HG03095 (cell line): Measurements from ENCODE around the gene ELMOD3.
"Not testable (repeated sequence)": the region's sequence is repeated elsewhere in the genome, so short reads cannot be mapped to it uniquely, and the experiment has no call there.

ENCODE experiments used
- ATAC-seq: cut with Tn5 transposase; IDR thresholded peaks from one replicate; pipeline ENCODE4 v1.9.1; 2021; ENCODE audit warnings: moderate library complexity; ENCODE audit not compliant: unreplicated experiment

The ELMOD3 gene

DNA sequence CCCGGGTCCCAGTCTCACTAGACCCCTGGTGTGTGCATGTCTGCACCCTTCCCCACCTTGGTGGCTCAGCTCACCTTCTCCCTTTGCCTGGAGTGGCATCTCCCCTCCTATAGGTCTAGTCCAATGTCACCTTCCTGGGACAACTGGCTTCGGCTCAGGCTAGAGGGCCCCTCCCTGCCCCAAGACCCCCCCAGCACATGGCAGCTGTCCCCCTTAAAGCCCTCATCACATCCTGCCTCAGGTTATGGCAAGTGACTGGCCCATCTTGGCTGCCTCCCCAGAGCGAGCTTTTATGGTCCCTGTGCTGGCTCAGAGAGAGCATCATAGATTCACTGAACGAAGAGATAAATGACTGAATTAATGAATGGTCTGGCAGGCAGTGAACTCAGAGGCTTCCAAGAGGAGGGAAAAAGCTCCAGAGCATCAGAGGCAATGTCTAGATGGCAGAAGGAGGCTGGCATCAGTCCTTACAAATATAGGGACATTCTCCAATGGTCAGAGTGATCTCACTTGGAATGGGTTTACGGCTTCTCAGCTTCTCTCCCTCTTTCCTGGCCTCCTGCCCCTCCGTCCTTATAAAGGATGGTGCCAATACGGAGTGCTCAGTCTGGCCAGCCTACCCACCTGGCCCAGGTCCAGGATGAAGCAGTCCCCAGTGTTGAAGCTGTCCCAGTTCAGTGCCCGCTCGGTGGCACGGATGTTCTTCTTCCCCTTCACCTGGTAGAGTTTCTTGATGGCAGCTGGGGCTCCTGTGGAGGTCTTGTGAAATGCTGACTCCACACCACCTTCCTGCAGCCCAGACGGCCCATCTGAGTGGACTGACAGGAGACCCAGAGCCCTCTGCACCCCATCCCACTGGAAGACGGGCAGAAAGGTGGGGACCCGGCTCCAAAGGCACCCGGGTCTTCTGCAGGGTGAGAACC, 46.2 kb downstream of the ELMOD3 start:
- no peak for ATAC-seq

DNA sequence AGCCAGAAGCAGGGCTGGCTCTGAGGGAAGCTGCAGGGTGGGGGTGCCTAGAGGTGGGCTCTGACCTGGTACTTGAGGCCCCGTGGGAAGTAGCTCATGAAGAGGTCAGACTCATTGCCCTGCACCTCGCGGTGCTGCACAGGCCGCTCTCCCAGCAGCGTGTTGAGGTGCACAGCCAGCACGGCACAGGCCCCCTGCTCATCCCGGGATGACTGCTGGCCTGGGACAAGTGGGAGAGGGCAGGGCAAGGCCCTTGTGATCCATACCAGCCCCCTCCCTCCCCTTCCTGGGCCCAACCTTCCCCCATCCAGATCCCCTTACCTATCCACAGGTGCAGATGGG, 46.9 kb downstream of the ELMOD3 start:
- no peak for ATAC-seq

- no peak for ATAC-seq
These were observed 47.3 kb downstream of the ELMOD3 start for GRCh38 chr2:85401844-85402243.

DNA sequence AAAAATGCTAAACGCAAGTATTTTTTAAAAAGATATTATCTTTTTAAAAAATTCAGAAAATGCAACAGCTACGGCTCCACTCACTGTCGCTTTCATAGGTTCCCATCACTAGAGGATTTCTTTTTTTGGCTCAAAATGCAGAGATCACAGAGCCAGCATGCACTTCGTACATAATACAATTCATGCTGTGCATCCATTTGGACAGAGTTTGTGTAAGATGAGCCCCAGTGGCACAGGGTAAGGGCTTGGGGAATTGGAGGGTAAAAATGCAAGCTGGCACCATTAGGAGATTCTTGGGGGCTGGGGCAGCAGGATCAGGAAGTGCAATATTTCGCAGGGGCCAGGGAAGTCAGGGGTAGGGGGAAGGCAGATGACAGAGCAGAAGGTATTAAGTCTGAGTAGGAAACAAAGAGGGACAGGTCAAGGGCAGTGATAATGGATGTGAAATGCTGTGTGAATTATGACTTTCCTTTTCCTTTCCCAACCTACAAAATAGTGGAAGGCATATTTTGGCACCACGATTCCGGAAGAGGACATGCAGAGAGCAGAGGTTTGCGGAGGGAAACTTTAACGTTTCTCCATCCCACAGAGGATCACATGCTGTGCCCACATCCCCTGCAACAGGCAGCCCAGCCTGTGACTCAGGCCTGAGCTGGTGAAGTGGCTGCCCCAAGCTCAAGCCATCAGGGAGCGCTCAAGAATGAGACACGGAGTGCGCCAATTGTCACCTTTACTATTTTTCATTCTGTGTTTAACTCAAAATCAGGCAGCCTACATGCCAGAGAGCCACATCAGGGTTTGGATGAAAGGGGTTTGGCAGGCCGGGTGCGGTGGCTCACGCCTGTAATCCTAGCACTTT, 50.9 kb downstream of the ELMOD3 start:
- ATAC-seq = no peak

DNA sequence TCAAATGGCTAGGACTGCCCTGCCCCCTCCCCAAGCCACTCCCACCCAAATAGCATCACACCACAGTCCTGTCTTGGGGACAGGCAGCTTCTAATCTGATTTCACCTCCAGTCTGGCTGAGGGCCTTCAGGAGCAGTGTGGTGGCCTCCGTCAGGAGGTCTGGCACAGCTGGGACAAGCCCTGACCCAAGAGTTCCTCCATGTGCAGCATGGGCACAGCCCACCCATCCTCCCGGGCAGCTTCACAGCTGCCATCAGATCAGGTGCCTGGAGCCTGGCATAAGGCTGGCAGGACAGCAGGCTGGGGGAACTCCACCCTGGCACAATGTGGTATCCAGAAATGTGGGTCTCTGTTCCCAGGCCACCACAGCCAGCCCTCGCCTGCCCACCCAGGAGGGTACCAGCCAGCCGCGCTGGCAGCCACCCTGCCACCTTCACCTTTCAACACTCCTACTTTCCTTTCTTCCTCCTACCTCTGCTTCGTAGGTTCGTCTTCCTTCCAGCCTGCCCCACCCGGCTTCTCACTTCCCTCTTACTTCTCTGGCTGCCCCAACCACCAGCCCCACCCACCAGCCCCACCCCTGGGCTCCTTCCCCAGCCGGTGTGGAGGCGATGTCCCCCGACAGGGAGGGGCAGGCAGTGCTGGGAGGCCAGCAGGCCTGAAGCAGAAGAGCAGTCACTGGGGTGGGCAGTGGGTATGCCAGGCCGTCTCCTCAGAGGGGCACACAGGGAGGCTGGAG, 55.4 kb downstream of the ELMOD3 start, which contains the start of gene CAPG:
CAPG (minus strand) TSS at position 522 of the 739 bp plus-strand sequence. CDS start 8,221 bp downstream, outside the sequence.
- peak; percentile 76 for ATAC-seq

DNA sequence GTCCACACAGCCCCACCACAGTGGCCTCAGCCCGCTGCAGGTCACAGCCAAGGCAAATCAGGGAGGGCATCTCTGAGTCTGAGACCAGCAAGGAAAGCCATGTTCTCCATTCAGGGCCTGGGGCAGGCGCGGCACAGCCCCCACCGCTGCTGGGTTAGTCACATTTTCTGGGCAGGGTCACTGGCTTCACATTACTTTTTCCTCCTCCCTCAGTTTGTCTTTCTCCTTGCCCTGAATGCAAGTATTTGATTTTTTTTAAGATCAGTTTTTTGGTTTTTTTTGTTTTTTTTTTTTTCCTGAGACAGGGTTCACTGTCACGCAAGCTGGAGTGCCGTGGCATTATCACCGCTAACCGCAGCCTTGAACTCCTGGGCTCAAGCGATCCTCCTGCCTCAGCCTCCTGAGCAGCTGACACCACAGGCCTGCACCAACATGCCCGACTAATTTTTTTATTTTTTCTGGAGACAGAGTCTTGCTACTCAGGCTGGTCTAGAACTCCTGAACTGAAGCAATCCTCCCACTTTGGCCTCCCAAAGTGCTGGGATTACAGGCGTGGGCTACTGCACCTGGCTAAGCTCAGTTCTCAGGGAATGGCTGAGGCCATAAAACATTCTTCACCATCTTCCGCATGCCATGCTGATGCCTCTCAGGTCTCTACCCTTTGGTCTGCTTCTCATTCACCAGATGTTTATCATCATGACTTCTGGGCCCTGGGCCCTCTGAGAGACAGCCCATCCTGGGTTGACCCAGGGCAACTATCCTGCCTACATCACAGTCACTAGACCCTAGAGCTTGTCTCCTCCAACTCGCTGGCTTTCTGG, 56.2 kb downstream of the ELMOD3 start:
- no peak for ATAC-seq

DNA sequence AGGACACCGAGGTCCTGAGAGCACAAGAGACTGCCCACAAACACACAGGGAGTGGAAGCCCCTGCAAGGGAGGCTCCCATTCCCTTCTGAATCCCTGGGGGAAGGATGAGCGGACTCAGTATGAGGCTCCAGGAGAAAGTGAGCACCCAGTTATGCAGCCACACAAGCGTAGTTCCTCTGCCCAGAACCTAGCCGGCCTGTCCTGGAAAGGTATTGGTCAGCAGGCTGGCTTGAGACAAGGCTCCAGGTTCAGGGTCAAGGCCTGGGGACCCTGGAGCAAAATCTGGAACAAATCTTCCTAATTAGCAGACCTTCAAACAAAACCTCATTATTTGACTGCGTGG, 56.8 kb downstream of the ELMOD3 start:
- no peak for ATAC-seq

GRCh38 chr2:85413592-85414420, 59.2 kb downstream of the ELMOD3 start:
- no peak for ATAC-seq

DNA sequence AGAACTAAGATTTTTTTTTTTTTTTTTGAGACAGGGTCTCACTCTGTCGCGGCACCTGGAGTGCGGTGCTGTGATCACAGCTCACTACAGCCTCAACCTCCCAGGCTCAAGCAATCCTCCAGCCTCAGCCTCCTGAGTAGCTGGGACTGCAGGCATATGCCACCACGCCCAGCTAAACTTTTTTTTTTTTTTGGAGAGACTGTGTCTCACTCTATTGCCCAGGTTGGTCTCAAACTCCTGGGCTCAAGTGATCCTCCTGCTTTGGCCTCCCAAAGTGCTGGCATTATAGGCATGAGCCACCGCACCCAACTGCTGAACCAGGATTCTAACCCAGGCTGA, 59.8 kb downstream of the ELMOD3 start:
- not testable (repeated sequence) for ATAC-seq

GRCh38 chr2:85414761-85415553, 60.4 kb downstream of the ELMOD3 start:
- no peak for ATAC-seq

DNA sequence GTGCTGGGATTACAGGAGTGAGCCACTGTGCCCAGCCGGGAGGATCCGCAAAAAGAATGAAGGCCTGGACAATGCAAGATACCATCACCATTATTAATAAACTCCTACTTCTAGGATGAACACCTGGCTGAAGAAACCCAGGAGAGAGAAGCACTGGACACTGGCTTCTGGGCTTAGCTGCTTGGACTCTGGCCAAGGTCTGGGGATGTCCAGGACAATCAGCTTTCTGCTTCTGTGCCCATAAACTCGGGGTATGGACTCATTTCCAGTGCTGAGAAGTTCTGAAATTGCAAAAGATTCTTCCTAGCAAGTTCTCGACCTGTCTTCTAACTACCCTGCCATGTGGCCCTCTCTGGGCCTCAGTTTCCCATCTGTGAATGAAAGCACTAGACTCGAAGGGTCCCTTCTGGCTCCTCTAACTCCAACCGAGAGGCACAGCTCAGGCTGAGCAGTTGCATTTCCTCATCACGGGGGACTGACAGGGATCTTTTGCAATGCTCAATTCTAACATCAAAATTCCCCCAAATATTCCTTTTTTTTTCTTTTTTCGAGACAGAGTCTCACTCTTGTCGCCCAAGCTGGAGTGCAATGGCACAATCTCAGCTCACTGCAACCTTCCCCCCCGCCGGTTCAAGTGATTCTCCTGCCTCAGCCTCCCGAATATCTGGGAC, 61.5 kb downstream of the ELMOD3 start:
- no peak for ATAC-seq

- ATAC-seq = peak; percentile 85
These were observed 63.8 kb downstream of the ELMOD3 start, which contains the start of gene SH2D6 for GRCh38 chr2:85418132-85419008. SH2D6 (plus strand) TSS chr2:85418714; CDS start chr2:85429466, 10,752 bp downstream.

- no peak for ATAC-seq
These were observed 64.6 kb downstream of the ELMOD3 start for GRCh38 chr2:85419009-85419675.

DNA sequence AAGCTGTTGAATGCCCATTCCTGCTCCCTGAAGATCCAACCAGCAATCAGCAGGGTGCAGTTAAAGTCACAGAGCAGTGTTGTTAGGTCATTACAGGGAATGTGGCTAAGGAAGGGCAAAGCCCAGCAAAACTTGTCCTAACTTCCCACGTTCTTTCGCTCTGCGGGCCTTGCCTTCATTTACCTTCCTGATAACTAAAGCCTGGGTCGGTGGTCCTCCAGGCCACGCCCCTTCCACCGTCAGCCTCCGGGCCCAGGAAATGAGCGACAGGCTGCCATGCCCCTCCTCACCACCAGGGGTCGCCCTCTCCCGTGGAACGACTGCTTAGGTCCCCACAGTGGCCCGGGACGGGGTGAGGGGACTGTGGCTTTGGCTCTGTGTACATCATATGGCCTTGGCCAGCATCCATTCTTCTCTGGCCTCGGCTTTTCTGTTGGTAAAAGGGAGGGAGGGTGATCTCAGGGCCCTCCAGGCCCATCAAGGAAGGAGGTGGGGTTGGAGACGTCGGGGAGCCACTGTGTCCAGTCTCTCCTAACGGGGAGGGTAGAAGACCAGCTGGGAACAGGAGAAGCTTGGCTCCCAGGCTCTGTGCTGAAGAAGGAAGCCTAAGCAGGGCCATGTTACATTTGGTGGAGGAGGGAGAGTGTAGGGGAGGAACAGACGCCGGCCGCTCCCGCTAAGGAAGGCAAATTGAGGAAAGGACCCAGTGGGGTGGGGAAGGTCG, 66.1 kb downstream of the ELMOD3 start:
- peak; percentile 63 for ATAC-seq

DNA sequence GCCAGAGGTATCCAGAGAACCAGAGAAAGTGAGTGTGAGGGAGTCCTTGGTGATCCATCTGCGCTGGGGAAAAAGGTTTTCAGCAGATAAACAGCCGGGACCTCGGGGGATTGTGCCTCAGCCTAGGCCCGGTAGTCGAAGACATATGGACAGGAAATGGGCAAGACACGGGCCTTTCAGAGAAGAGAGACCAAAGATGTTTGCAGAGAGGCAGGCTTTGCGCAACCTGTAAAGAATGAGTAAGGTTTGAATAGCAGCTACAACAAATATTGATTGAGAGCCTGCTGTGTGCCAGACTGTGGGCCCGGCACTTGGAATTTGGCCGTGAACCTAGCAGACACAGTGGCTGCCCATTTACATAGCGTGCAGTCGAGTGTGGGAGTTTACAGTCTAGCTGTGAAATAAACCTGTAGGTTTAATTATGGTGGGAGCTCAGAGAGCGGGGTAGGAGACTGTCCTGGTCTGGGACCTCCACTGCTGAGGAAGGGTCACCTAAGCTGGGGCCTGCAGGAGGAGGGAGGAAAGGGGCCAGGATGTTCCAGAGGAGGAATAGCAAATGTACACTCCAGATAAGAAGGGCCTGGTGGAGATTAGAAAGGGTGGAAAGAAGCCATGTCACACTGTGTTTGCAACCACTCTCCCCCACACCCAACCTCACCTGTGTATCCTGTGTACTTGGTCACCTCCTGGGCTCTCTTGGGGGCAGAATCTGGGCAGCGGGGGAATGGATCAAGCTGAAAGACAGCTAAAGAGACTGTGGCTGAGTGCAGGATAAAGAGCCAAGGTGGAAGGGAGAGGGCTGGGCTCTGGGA, 66.9 kb downstream of the ELMOD3 start:
- no peak for ATAC-seq
